ENCODE results near the gene B3GNT9.

The B3GNT9 gene

DNA sequence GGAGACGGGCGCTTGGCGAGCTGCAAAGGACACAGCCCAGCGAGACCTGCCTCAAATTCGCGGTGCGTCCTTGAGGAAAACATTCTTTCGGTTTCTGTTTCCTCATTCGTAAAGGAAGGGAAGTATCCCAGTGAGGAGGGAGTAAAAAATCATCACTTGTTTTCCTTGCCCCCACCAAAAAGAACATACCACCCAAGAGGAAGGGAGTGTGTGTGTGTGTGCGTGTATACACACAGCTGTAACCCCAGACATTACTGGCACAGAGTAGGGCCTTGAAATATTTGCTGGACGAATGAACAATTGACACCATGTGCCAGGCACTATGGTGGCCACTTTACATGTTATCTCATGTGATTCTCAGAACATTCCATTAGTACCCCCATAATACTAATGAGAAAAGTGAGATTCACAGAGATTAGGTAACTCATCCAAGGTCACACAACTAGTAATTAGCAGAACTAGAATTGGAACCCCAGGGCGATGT is 34.9 kb upstream of the B3GNT9 start:
- no peak for DNase-seq (ENCODE audit: low read depth, low spot score)

DNA sequence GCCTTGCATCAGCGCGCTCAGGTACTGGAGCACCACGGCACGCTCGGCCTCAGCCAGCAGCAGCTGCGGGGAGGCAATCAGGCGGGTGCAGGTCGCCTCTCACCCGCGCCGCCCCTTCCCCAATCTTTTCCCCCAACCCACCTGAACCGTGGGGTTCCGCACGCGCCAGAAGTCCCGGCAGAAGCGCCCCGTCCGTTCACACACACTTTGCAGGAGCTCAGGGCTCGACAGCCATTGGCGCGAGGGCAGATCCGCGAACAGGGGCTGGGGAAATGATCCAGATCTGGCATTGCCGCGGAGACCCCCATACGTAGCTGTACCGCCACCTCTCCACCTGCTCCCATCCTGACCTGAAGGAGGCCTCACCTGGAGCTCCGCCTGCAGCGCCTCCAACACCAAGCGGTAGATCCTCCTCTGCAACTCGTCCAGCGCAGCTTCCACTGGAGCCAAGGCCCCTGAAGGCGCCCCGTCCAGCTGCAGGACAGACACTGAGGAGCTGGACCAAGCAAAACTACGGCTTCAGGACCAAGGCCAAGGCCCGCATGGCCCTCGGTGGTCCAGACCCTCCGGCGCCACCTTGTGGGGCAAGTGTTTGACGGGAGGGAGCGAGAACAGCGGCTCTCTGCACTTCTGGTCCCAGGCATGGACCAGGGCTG is 34.3 kb upstream of the B3GNT9 start:
- peak; percentile 50 for DNase-seq (ENCODE audit: low read depth, low spot score)

DNA sequence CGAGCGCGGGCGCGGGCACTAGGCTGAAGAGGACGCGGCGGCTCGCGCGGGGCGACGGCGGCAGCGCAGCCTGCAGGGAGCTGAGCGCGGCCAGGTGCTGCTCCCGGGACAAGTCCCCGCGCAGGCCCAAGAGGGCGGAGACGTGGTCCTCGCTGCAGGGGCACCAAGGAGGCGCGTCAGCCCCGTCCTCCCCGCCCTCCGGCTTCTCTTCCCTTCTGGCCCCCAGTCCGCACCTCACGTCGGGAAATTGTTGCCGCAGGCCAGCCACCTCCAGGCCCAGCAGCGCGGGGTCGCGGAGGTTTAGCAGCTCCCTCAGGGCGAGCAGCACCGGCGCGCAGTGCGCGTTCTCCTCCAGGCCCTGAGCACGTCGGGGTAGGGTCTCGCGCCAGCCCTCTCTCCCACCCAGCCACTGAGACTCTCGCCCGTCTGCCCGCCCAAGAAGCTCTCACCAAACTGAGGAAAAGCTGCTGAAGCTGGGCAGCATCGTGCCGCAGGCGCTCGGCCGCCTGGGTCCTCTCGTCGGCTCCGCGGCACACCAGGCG is 33.7 kb upstream of the B3GNT9 start:
- no peak for DNase-seq (ENCODE audit: low read depth, low spot score)

GRCh38 chr16:67183627-67184452 is 33.0 kb upstream of the B3GNT9 start, which contains the start of gene MATCAP1:
MATCAP1 (minus strand) TSS chr16:67183963; CDS start chr16:67180610, 3,353 bp downstream.
- DNase-seq (ENCODE audit: low read depth, low spot score) = peak; percentile 90

DNA sequence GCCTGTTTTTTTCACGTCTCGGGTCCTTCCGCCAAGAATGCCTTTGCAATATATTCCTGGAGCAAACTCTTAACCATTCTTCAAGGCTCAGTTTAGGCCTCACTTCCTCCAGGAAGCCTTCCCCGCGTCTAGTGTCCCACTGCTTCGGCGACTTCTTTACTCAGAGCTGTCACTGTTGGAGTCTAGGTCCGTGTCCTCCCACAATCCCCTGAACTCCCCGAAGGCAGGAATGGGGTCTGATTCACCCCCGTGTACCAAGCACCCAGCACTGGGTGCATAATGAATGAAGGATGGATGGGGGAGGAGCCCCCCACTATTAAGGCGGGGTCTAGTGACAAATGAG is 32.5 kb upstream of the B3GNT9 start:
- no peak for DNase-seq (ENCODE audit: low read depth, low spot score)

GRCh38 chr16:67182288-67182687 is 31.5 kb upstream of the B3GNT9 start:
- DNase-seq (ENCODE audit: low read depth, low spot score) = no peak

- no peak for DNase-seq (ENCODE audit: low read depth, low spot score)
Observed at GRCh38 chr16:67181346-67181745, 30.5 kb upstream of the B3GNT9 start.

DNA sequence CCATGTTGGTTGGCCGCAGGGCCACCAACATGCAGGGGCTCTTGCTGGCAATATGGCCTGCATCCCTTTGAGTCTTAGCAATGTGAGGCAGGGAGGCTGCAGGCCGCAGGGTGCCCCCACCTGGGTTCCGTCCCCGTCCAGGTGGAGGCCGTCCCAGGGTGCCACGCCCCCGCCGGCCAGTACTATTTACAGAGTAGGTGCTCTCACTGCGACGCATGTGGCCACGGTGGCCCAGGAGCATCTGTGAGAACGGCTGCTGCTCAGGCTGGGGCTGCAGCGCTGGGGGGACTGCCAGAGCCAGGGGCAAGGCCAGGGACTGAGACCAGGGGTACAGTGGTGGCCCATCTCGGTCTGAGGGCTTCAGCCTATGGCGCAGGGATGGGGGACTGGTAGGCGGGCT is 29.4 kb upstream of the B3GNT9 start:
- DNase-seq (ENCODE audit: low read depth, low spot score) = no peak

- DNase-seq (ENCODE audit: low read depth, low spot score) = no peak
Observed at GRCh38 chr16:67179421-67180080, 28.8 kb upstream of the B3GNT9 start.

DNA sequence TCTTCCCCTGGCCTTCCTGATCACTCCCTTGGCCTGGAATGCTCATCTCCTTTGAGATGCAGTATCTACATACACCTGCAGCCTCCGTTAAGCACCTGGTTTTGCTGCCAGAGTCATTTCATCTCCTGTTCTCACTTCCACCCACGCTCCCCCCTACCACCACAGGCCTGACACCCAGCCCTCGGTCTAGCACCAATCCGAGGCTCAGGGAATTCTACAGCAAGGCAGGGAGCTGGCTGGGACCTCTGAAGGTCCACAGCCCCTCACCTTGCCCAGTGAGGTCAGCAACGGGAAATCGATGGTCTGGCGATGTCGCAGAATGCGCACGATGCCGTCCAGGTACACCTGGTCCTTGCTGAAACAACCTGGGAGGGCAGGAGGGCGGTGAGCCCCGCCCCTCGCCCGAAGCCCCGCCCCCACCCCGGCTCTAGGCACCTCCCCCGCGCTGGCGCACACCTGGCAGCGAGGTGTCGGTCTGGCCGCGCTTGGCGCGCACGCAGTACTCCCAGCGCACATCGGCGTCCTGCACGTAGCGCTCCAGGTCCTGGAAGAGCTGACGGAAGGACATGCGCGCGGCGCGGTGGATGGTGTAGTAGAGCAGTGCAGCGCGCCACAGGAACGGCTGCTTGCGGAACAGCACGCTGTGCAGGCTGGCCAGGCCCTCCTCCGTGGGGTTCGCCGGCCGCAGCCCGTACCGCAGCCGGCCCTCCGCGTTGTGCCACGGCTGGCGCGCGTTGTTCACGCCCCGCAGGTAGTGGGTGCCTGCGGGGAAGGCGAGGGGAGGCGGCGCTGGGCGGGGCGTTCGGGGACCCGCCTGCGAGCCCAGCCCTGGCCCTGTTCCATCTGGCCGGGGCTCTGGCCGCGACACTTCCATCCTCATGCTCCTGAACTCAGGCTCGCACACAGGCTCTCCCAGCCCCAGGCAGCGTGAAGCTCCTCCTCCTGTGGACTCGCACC is 27.2 kb upstream of the B3GNT9 start:
- DNase-seq (ENCODE audit: low read depth, low spot score) = no peak

DNA sequence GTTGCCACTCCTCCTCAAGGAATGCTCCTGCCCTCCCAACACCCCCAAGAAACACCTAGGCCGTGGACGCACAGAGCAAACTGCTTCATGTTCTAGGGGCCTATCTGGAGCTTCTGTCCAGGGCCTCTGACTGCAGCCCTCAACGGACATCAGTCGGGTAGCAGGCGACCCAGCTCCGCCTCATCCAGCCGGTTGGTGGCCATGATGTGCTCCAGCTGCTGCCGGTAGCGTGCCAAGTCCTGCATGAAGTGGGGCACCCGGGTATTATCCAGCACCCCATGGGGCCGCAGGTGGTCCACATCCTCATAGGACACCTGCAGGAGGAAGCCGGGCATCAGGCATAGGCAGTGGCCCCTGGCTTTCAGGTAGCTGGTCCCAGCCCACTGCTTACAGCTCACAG is 25.9 kb upstream of the B3GNT9 start:
- DNase-seq (ENCODE audit: low read depth, low spot score) = no peak

GRCh38 chr16:67174706-67175231 is 24.0 kb upstream of the B3GNT9 start:
- DNase-seq (ENCODE audit: low read depth, low spot score) = no peak

GRCh38 chr16:67173808-67174705 is 23.3 kb upstream of the B3GNT9 start:
- DNase-seq (ENCODE audit: low read depth, low spot score) = no peak

DNA sequence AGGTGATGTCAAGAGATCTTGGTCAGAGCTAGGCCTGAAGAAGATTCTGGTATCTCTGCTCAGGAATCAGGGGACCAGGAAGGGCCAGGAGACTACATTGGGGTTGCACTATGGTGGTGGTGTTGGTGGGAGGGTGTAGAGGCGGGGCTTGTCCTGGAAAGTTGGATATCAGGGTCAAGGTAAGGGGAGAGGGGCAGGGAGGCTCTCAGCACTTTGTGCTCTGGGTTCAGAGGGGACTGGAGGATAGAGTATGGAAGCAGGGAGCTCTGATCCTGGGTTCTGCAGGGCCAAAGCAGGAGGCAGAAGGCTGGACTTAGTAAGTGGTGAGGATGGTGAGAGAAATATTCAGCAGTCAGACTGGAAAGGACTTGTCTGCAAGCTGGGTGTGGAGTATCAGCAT is 22.5 kb upstream of the B3GNT9 start:
- DNase-seq (ENCODE audit: low read depth, low spot score) = no peak

DNA sequence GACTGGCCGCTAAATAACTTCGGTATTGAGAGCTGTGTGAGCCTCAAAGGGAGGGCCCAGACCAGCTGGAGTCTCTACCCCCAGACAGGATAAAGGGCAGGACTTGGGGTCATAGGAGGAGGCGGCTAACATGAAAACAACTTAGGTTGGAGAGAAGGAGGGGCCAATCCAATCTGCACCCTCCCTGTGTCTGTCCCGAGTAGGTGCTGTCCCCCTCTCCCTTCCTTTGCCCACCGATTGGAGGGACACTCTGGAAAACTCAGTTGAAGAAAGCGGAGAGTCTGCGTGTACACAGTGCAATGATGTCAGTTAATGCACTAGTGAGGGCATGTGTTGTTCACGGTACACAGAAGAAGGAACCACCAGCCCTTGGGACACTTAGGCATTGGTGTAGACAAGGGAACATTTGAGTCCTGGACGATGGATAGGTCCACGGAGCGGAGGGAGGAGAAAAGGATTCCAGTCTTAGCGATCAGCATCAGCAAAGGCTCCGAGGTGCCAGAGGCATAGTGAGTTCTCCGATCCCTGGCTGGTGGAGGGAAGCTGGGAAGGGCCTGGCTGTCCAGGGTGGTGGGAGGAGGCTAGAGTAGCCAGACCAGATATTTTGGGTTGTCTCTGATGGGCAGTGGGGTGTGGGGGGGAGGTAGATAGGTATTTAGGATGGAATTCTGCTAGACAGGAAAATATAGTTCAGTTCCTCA is 20.3 kb upstream of the B3GNT9 start:
- DNase-seq (ENCODE audit: low read depth, low spot score) = no peak

DNA sequence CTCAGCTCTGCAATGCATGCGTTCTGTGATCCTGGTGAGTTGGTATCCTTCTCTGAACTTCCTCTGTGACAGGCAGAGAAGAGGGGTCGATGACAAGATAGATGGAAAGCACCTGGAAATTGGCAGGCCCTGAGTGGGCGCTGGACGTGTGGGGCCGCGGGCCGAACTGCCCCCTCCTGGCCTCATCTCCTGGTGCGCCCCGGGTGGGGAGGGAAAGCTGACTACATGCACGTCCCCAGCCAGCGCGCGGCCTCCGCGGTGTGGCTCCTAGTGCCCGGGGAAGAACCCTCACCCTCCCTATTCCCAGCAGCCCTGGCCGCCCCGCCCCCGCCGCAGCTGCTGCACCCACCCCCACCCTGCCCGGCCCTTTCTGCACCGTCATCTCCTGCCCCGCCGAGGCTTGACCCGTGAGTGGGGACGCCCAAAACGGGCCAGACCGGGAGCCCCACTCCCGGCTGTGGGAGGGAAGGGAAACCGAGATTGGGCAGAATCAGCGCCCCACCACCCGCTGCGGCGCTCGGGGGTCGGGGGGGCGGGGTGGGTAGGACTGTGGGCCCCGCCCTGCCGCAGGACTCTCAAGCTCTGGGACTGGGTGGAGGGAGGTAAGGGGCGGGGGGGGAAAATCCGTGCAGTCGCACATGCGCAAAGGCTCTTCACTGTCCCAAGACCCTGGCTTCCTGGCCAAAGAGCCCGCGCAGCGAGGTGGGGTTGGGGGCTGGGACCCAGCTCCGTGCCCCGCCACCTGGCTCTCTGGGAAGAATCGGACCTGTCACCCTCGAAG is 19.6 kb upstream of the B3GNT9 start, which contains the start of gene NOL3:
NOL3 (plus strand) TSS at position 371 of the 781 bp plus-strand sequence.
- no peak for DNase-seq (ENCODE audit: low read depth, low spot score)

GRCh38 chr16:67169642-67170167 is 18.9 kb upstream of the B3GNT9 start:
- DNase-seq (ENCODE audit: low read depth, low spot score) = no peak

DNA sequence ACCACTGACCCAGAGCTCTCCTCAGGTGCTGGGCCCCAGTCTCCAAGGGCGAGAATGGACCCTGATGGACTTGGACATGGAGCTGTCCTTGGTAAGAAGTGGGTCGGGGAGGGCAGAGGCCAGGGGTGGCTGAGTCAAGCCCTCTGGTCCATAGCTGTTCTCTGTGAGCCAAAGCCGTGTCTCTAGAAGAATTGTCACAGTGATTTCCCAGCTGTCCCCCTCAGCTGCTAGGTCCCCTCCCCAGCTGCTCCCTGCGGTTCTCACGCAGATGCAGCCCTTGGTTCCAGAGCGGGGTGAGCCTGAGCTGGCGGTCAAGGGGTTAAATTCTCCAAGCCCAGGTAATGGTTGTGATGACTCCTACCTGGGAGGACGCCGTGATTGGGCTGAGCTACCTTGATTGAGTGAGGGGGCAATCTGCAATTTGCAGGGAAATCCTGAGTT is 18.2 kb upstream of the B3GNT9 start:
- DNase-seq (ENCODE audit: low read depth, low spot score) = no peak

All from activated naive CD8-positive, alpha-beta T cell treated with anti-CD3 and anti-CD28 coated beads, Interleukin-2, amount 50 U/mL, for 16 hours (primary cell).